Measurements from ENCODE around the gene ACBD6.

GRCh38 chr1:180462102-180462501, 40.3 kb downstream of the ACBD6 start:
- TF ChIP-seq, protein P1, sequence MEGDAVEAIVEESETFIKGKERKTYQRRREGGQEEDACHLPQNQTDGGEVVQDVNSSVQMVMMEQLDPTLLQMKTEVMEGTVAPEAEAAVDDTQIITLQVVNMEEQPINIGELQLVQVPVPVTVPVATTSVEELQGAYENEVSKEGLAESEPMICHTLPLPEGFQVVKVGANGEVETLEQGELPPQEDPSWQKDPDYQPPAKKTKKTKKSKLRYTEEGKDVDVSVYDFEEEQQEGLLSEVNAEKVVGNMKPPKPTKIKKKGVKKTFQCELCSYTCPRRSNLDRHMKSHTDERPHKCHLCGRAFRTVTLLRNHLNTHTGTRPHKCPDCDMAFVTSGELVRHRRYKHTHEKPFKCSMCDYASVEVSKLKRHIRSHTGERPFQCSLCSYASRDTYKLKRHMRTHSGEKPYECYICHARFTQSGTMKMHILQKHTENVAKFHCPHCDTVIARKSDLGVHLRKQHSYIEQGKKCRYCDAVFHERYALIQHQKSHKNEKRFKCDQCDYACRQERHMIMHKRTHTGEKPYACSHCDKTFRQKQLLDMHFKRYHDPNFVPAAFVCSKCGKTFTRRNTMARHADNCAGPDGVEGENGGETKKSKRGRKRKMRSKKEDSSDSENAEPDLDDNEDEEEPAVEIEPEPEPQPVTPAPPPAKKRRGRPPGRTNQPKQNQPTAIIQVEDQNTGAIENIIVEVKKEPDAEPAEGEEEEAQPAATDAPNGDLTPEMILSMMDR (IDR thresholded peaks at IDR 0.05) = no peak
- TF ChIP-seq POLR2A (IDR thresholded peaks at IDR 0.05) = no peak

All from lower leg skin (tissue), 3 donors.